ENCODE data around the gene PANK4.

- TF ChIP-seq CTCF (IDR thresholded peaks at IDR 0.05; ENCODE audit: low read depth, low read length, poor library complexity, severe bottlenecking) (no peak), EZH2phosphoT487 (IDR thresholded peaks at IDR 0.05; ENCODE audit: borderline replicate concordance, low read length) (no peak)
These were observed 43.4 kb downstream of the PANK4 start for GRCh38 chr1:2483026-2483425.

Data from DOHH2 (cell line).